Liver (tissue), 2 donors: ENCODE results near the gene ELL2.

Source experiments
- TF ChIP-seq, protein P1 (sequence below): fragments of 150-350 bp; IDR thresholded peaks from 2 replicates; pipeline ENCODE4 v1.5.1; 2017; ENCODE audit warnings: improper control_type of control experiment, low read depth, low read length; ENCODE audit not compliant: missing input control
- TF ChIP-seq, protein P2 (sequence below): IDR thresholded peaks from 2 replicates; pipeline ENCODE4 v1.6.1; 2016; ENCODE audit warnings: antibody characterized with exemption
- donor health status: healthy.

- TF ChIP-seq, protein P1, sequence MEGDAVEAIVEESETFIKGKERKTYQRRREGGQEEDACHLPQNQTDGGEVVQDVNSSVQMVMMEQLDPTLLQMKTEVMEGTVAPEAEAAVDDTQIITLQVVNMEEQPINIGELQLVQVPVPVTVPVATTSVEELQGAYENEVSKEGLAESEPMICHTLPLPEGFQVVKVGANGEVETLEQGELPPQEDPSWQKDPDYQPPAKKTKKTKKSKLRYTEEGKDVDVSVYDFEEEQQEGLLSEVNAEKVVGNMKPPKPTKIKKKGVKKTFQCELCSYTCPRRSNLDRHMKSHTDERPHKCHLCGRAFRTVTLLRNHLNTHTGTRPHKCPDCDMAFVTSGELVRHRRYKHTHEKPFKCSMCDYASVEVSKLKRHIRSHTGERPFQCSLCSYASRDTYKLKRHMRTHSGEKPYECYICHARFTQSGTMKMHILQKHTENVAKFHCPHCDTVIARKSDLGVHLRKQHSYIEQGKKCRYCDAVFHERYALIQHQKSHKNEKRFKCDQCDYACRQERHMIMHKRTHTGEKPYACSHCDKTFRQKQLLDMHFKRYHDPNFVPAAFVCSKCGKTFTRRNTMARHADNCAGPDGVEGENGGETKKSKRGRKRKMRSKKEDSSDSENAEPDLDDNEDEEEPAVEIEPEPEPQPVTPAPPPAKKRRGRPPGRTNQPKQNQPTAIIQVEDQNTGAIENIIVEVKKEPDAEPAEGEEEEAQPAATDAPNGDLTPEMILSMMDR, result no peak
- TF ChIP-seq, protein P2, sequence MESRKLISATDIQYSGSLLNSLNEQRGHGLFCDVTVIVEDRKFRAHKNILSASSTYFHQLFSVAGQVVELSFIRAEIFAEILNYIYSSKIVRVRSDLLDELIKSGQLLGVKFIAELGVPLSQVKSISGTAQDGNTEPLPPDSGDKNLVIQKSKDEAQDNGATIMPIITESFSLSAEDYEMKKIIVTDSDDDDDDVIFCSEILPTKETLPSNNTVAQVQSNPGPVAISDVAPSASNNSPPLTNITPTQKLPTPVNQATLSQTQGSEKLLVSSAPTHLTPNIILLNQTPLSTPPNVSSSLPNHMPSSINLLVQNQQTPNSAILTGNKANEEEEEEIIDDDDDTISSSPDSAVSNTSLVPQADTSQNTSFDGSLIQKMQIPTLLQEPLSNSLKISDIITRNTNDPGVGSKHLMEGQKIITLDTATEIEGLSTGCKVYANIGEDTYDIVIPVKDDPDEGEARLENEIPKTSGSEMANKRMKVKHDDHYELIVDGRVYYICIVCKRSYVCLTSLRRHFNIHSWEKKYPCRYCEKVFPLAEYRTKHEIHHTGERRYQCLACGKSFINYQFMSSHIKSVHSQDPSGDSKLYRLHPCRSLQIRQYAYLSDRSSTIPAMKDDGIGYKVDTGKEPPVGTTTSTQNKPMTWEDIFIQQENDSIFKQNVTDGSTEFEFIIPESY, result no peak
Measured at GRCh38 chr5:95835682-95836385, 125.8 kb downstream of the ELL2 start.
